Thyroid gland (tissue), 4 donors: ENCODE results near the gene S100A7.

ENCODE experiments used
- CTCF ChIP-seq, 6 experiments: fragments of 200-600 bp in 3 of 6; fragments of 450-650 bp in 3 of 6; sonication (generic) in 3 of 6; IDR thresholded peaks; one replicate each; pipeline ENCODE4 v1.5.1; 2016 to 2019; ENCODE audit warnings: antibody characterized with exemption in 6 of 6, mild to moderate bottlenecking in 2 of 6, inconsistent platforms in 1 of 6, moderate library complexity in 1 of 6
- POLR2A ChIP-seq, 2 donors: fragments of 450-650 bp; IDR thresholded peaks; one replicate each; pipeline ENCODE4 v1.6.1; 2017; ENCODE audit warnings: antibody characterized with exemption in 2 of 2, mild to moderate bottlenecking in 2 of 2, moderate library complexity in 1 of 2

GRCh38 chr1:153476491-153477093 lies 16.1 kb upstream of the S100A7 start:
- TF ChIP-seq POLR2A (IDR thresholded peaks at IDR 0.05), result no peak
- TF ChIP-seq CTCF (IDR thresholded peaks at IDR 0.05), result no peak
